Prostate gland (tissue), 2 donors: ENCODE results near the gene SEZ6L2. TPM values are rescaled to one million over a fixed set of nuclear protein-coding genes. Genes with fewer than 3 reads are reported as not detected.
A peak's percentile ranks its signal among the peaks of the same experiment; 100 is the strongest.
"Not testable (repeated sequence)": the region's sequence is repeated elsewhere in the genome, so short reads cannot be mapped to it uniquely, and the experiment has no call there.

ENCODE experiments used
- DNase-seq: peaks from one replicate; pipeline ENCODE4 v3.0.0-alpha.2; 2019; ENCODE audit warnings: low spot score
- H3K27ac ChIP-seq, 2 donors: fragments of 200-600 bp; sonication (generic); 2 replicates each; pipeline ENCODE4 v1.5.1; 2017 to 2019
- H3K27me3 ChIP-seq: fragments of 200-600 bp; sonication (generic); replicated peaks from 2 replicates; pipeline ENCODE4 v1.5.1; 2019; ENCODE audit not compliant: insufficient read depth
- H3K36me3 ChIP-seq, 2 donors: fragments of 200-600 bp; sonication (generic); 1 replicate in 1 of 2; 2 replicates in 1 of 2; pipeline versions ENCODE4 v1.5.1 to v1.8.1; 2017 to 2019
- H3K4me1 ChIP-seq: fragments of 200-600 bp; sonication (generic); replicated peaks from 2 replicates; pipeline ENCODE4 v1.5.1; 2019
- H3K4me3 ChIP-seq, 2 donors: fragments of 200-600 bp; sonication (generic); 2 replicates each; pipeline ENCODE4 v1.5.1; 2017 to 2019
- H3K9me3 ChIP-seq: fragments of 200-600 bp; sonication (generic); 2 replicates; pipeline ENCODE4 v1.5.1; 2017
- POLR2A ChIP-seq: fragments of 450-650 bp; IDR thresholded peaks from one replicate; pipeline ENCODE4 v1.6.1; 2016; ENCODE audit warnings: antibody characterized with exemption, mild to moderate bottlenecking
- POLR2AphosphoS5 ChIP-seq: sonication (generic); formaldehyde crosslinking; IDR thresholded peaks from one replicate; pipeline ENCODE4 v1.6.1; 2017; ENCODE audit warnings: antibody characterized with exemption
- WGBS: methylation state at CpG from one replicate; pipeline ENCODE4 v1.1.5; 2018; 5-methylcytosine and 5-hydroxymethylcytosine counted together
- intact Hi-C: fragments of 100-400 bp; cut with DNase I; formaldehyde crosslinking; loops from one replicate; pipeline ENCODE4 v1.14.2; 2022
- total RNA-seq, 2 donors: library from RNA; depleted of rRNA; stranded (reverse); fragments of >200 nt; gene quantifications; one replicate each; pipeline ENCODE4 v1.1.0, GENCODE V29; 2016
- TF ChIP-seq, protein P1 (sequence below), 4 experiments: fragments of 200-600 bp in 2 of 4; fragments of 450-650 bp in 2 of 4; sonication (generic) in 2 of 4; IDR thresholded peaks; 1 replicate in 3 of 4; 2 replicates in 1 of 4; pipeline ENCODE4 v1.5.1; 2016 to 2019; ENCODE audit warnings: antibody characterized with exemption in 4 of 4, mild to moderate bottlenecking in 2 of 4, moderate library complexity in 2 of 4

Gene SEZ6L2
- total RNA-seq: 10 to 100 TPM; 60.7 to 62.9 TPM

DNA sequence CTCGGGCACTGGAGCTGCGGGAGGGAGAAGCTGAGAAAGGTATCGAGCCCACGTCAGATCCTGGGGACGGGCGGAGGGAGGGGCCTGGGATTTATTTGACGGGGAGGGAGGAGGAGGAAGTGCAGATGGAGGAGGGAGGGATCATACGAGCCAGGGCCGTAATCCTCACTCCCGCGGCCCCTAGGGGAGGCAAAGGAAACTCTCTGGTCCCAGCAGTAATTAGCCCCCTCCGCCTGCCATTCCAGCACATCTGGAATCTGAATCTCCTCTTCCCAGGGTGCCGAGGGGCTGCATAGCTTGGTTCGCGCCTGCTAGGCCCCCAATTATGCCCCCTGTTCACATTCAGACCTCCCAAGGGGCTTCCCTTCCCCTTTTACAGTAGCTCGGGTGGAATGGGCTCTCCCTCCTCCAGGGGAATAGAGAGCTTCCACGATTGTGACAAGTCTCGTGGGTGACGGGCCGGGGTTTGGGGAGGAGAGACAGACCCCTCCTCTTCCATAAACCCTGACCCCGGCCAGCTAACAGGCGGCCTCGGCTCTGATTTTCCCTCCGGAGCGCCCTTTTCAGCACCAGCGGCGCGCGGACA lies at the start of gene SEZ6L2:
Gene SEZ6L2 (minus strand): TSS at position 35 of the 586 bp plus-strand sequence. CDS start 531 bp downstream, outside the sequence.
- no peaks in the 10 kb centered on the region for H3K36me3 ChIP-seq
- H3K4me3 ChIP-seq: peak within 1 kb of the TSS; percentile 35 to 57
- no peaks in the 10 kb centered on the region for H3K9me3 ChIP-seq
- DNase-seq: peak; percentile 82
- intact Hi-C loops: no loop called here
- TF ChIP-seq POLR2AphosphoS5 (peak; percentile 27), POLR2A (peak; percentile 21)
- TF ChIP-seq, protein P1, sequence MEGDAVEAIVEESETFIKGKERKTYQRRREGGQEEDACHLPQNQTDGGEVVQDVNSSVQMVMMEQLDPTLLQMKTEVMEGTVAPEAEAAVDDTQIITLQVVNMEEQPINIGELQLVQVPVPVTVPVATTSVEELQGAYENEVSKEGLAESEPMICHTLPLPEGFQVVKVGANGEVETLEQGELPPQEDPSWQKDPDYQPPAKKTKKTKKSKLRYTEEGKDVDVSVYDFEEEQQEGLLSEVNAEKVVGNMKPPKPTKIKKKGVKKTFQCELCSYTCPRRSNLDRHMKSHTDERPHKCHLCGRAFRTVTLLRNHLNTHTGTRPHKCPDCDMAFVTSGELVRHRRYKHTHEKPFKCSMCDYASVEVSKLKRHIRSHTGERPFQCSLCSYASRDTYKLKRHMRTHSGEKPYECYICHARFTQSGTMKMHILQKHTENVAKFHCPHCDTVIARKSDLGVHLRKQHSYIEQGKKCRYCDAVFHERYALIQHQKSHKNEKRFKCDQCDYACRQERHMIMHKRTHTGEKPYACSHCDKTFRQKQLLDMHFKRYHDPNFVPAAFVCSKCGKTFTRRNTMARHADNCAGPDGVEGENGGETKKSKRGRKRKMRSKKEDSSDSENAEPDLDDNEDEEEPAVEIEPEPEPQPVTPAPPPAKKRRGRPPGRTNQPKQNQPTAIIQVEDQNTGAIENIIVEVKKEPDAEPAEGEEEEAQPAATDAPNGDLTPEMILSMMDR (IDR thresholded peaks at IDR 0.05): peak in 1 of 4 experiments; percentile 46
- peaks cover 3% of the 10 kb centered on the region for H3K4me1 ChIP-seq
- H3K27me3 ChIP-seq: no peaks in the 10 kb centered on the region
- peak within 1 kb of the TSS; percentile 73 to 77 for H3K27ac ChIP-seq
- 1% methylated on average over 29 of the region's 29 CpGs for WGBS

DNA sequence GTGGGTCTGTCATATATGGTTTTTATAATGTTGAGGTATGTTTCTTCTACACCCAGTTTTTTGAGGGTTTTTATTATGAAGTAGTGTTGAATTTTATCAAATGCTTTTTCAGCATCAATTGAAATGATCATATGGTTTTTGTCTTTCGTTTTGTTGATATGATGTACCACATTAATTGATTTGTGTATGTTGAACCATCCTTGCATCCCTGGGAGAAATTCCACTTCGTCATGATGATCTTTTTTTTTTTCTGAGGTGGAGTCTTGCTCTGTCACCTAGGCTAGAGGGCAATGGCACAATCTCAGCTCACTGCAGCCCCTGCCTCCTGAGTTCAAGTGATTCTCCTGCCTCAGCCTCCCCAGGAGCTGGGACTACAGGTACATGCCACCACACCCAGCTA lies 48.5 kb upstream of the SEZ6L2 start:
- no peak overlapping the region for H3K27ac ChIP-seq
- TF ChIP-seq, protein P1 (IDR thresholded peaks at IDR 0.05): no peak
- TF ChIP-seq POLR2AphosphoS5: no peak
- no peak for TF ChIP-seq POLR2A
- intact Hi-C loops: no loop called here
- no peaks in the 10 kb centered on the region for H3K9me3 ChIP-seq
- H3K4me3 ChIP-seq: no peak overlapping the region
- no peaks in the 10 kb centered on the region for H3K36me3 ChIP-seq
- WGBS: 94% methylated on average over 2 of the region's 2 CpGs
- no peaks in the 10 kb centered on the region for H3K27me3 ChIP-seq
- no peak for DNase-seq
- H3K4me1 ChIP-seq: no peaks in the 10 kb centered on the region

DNA sequence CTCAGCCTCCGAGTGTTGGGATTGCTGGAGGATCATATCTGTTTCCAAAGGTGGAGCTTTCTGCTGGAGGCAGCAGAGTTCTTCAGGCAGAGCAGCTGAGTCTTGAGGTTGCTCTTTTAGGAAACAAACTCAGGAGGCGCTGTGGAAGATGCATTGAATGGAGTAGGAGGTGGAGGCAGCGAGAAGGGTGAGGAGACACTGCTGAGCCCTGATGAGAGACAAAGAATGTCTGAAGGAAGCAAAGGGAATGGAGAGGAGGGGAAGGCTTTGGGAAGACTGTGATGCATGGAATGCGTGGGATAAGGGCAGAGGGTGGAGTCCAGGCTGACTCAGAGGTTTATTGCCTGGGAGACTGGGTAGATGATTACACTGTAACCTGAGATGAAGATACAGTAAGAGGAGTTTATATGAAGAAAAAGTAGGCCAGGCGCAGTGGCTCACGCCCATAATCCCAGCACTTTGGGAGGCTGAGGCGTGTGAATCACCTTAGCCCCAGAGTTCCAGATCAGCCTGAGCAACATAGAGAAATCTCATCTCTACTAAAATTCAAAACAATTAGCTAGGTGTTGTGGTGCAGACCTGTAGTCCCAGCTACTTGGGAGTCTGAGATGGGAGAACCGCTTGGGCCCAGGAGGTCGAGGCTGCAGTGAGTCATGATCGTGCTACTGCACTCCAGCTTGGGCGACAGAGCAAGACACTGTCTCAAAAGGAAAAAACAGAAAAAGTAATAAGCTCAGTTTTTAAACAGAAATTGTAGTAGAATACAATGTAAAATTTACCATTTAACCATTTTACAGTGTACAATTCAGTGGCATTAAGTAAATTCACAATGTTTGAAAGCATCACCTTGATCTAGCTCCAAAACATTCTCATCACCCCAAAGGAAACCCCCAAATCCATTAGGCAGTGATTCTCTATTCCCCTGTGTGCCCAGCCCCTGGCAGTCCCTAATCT lies 44.8 kb upstream of the SEZ6L2 start:
- Histone ChIP-seq H3K36me3 (no peaks in the 10 kb centered on the region), H3K27ac (no peak overlapping the region), H3K27me3 (no peaks in the 10 kb centered on the region), H3K9me3 (no peaks in the 10 kb centered on the region), H3K4me1 (no peaks in the 10 kb centered on the region), H3K4me3 (no peak overlapping the region)
- 26% methylated on average over 11 of the region's 11 CpGs for WGBS
- peak; percentile 47 for DNase-seq
- TF ChIP-seq POLR2AphosphoS5: peak; percentile 76
- TF ChIP-seq, protein P1 (IDR thresholded peaks at IDR 0.05): no peak
- intact Hi-C loops: no loop called here

DNA sequence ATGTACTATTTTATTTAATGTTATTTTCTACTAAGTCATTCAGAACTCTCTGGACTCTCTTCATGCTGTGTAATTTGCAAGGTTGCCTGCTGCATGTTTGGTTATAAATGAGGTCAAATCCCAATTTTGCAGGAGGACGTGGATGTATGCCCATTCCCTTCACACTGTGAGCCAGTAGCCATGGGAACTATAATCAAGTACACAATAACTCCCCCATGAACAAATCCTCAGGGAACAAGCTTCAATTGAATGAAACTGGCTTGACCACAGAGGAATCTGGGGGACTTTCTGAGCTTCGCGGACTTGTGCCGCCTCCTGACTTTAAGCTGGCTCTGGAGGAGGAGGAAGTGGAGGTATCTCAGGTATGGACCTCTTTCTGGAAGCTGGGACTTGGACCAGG lies 41.3 kb upstream of the SEZ6L2 start:
- Histone ChIP-seq H3K27ac (no peak overlapping the region), H3K4me3 (no peak overlapping the region), H3K9me3 (no peaks in the 10 kb centered on the region), H3K27me3 (no peaks in the 10 kb centered on the region), H3K36me3 (no peaks in the 10 kb centered on the region), H3K4me1 (no peaks in the 10 kb centered on the region)
- DNase-seq: no peak
- intact Hi-C loops: no loop called here
- 34% methylated on average over 4 of the region's 4 CpGs for WGBS
- TF ChIP-seq POLR2A (no peak), POLR2AphosphoS5 (no peak)
- TF ChIP-seq, protein P1 (IDR thresholded peaks at IDR 0.05): no peak

DNA sequence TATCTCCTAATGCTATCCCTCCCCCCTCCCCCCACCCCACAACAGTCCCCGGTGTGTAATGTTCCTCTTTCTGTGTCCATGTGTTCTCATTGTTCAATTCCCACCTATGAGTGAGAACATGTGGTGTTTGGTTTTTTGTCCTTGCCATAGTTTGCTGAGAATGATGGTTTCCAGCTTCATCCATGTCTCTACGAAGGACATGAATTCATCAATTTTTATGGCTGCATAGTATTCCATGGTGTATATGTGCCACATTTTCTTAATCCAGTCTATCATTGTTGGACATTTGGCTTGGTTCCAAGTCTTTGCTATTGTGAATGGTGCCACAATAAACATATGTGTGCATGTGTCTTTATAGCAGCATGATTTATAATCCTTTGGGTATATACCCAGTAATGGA lies 32.4 kb upstream of the SEZ6L2 start:
- H3K27ac ChIP-seq, H3K4me1 ChIP-seq, H3K4me3 ChIP-seq, H3K9me3 ChIP-seq, intact Hi-C loops, H3K36me3 ChIP-seq, DNase-seq, H3K27me3 ChIP-seq: not testable (repeated sequence)
- 98% methylated on average over 2 of the region's 2 CpGs for WGBS
